ENCODE measurements around the gene GNAI3.

The GNAI3 gene

DNA sequence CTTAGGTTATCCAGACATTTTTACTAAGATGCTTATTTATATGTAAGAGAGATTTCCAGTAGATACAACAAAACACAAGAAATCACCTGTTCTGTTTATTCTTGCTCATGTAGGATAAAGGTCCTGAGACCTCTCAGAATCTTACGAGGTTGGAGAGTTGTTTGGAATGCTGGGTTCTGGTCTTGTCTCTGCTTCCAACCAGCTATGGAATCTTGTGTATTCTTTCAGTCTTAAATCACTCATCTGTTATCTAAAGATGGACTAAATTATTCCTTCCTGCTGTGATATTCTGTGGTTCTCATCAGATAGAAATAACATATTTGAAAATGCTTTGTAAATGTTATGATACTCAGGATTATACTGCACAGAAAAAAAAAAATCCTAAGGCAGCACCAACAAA lies 49.7 kb downstream of the GNAI3 start:
- Mint-ChIP-seq H3K27me3 (no peaks in the 10 kb centered on the region), H3K4me1 (peaks cover 26% of the 10 kb centered on the region), H3K27ac (peak overlapping the region; percentile 18), H3K9me3 (no peaks in the 10 kb centered on the region), H3K4me3 (no peak overlapping the region), H3K36me3 (peaks cover 4% of the 10 kb centered on the region)

DNA sequence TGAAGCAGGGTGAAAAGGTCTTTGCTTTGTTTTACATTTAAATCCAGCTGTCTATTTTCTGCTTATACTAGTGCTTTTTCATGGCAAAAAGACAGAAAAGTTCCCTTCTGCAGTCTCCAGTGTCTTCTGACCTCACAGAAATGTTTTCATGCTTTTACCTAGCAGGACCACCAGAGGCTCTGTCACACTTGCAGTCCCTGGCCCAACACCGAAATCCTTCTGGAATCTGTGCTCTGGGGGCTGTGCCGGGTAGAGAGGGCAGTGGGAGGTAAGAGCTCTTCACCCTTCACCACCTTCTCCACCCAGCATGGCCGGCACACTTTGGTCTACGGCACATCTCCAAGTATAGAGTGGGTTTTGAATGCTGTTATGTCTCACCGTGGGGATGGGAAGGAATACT lies 50.2 kb downstream of the GNAI3 start:
- Mint-ChIP-seq H3K27ac (no peak overlapping the region), H3K9me3 (no peaks in the 10 kb centered on the region), H3K27me3 (no peaks in the 10 kb centered on the region), H3K4me1 (peaks cover 31% of the 10 kb centered on the region), H3K4me3 (no peak overlapping the region), H3K36me3 (peaks cover 2% of the 10 kb centered on the region)

DNA sequence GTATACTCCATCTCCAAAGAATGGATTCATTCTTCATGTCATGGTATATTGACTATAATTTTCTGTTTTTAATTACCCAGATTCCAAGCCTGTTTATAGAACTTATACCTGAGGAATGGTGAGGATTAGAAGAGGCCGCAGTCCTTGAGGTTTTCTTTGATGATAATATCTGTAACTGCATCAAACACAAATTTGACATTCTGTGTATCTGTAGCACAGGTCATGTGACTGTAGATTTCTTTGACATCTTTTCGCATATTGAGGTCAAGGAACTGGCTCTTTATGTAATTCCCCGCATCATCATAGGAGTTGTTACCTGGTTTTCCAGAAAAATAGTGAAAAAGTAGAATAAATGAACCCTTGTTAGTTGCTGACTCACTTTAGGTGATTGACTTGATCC lies 54.8 kb downstream of the GNAI3 start:
- Mint-ChIP-seq H3K27me3 (no peaks in the 10 kb centered on the region), H3K36me3 (peaks cover 2% of the 10 kb centered on the region), H3K4me1 (peaks cover 36% of the 10 kb centered on the region), H3K9me3 (no peaks in the 10 kb centered on the region), H3K4me3 (no peak overlapping the region), H3K27ac (no peak overlapping the region)

DNA sequence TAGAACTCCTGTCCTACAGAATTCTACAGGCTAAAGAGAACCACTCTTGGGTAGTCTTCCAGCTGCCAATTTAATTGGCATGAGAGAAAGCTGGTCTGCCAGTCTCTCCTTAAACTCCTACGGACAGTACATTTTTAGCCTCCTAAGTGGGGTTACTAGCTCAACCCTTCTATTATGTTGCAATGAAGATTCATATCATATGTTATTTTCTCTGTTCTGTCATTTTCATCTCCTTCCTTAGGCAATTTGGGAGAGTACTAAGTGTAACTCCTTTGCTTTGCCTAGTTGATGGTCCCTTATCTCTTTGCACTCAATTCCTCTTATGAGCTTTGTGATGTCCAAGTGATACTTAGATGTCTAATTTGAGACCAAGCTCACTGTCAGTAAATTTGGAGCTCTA lies 57.0 kb downstream of the GNAI3 start:
- Mint-ChIP-seq H3K4me1 (peaks cover 29% of the 10 kb centered on the region), H3K4me3 (no peak overlapping the region), H3K36me3 (peaks cover 2% of the 10 kb centered on the region), H3K9me3 (no peaks in the 10 kb centered on the region), H3K27ac (no peak overlapping the region), H3K27me3 (no peaks in the 10 kb centered on the region)

DNA sequence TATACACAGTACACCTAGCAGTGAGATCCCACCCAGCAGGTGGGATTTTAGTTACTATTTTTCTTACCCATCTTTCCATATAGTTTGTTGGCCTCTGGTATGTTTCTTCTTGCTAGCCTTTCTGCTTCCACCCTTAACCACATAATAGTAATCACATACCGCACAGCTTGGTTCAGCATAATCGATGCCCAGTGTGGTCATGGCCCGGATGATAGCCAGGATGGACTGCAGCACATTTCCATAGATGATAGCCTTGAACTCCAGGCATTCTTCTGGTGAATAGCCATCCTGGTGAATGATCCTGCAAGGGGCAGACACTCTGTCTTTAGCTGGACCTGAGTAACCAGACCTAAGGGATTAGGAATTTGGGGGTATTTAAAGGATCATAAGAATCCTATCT lies 61.5 kb downstream of the GNAI3 start:
- peaks cover 2% of the 10 kb centered on the region for H3K36me3 Mint-ChIP-seq
- no peak overlapping the region for H3K27ac Mint-ChIP-seq
- no peaks in the 10 kb centered on the region for H3K9me3 Mint-ChIP-seq
- H3K4me1 Mint-ChIP-seq = no peaks in the 10 kb centered on the region
- H3K27me3 Mint-ChIP-seq = no peaks in the 10 kb centered on the region
- H3K4me3 Mint-ChIP-seq = no peak overlapping the region

DNA sequence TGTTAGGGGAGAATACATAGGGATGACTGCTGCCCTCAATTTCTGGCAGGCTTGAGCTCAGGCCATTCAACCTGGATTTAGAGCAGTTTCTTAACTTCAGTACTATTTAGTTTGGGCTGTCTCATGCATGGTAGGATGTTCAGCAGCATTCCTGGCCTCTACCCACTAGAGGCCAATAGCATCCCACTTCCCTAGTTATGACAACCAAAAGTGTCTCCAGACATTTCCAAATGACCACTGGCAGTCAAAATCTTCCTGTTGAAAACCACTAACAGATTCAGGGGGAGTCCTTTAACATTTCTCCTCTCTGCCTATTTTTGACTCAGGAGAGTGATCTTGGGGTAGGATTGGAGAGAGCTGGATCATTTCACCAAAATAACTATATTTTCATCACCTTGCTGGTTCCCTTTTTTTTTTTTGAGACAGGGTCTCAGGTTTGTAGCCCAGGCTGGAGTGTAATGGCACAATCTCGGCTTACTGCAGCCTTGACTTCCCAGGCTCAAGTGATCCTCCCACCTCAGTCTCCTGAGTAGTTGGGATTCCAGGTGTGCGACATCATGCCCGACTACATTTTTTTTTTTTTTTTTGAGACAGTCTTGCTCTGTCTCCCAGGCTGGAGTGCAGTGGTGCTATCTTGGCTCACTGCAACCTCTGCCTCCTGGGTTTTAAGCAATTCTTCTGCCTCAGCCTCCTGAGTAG lies 62.3 kb downstream of the GNAI3 start:
- Mint-ChIP-seq H3K4me3 (no peak overlapping the region), H3K36me3 (no peaks in the 10 kb centered on the region), H3K4me1 (peaks cover 1% of the 10 kb centered on the region), H3K9me3 (no peaks in the 10 kb centered on the region), H3K27me3 (no peaks in the 10 kb centered on the region), H3K27ac (peak overlapping the region; percentile 19)

DNA sequence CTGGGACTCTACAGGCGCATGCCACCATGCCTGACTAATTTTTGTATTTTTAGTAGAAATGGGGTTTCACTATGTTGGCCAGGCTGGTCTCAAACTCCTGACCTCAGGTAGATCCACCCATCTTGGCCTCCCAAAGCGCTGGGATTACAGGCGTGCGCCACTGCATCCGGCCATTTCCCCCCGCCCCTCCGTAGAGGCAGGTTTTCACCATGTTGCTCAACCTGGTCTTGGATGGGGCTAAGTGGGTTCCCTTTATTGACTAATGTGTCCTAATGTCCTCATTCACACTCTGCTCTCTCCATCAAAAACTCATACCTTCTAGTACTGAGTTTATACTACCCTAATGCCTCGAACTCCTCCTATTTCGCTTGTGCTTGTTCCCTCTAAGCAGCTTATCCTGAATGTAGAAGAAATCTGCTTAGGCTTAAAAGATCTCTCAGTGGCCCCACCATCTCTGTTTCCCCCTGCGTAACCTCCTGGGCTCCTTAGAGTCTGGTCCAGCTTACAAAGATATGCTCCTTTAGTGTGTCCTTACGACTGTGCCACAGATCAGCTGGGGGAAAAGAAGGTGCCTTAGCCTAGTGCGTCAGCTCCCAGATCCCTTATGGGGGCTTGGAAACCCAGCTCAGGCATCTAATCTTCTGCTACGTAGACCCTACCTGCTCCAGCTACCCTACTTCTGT lies 63.0 kb downstream of the GNAI3 start:
- Mint-ChIP-seq H3K4me1 (peaks cover 8% of the 10 kb centered on the region), H3K9me3 (no peaks in the 10 kb centered on the region), H3K36me3 (no peaks in the 10 kb centered on the region), H3K4me3 (no peak overlapping the region), H3K27me3 (no peaks in the 10 kb centered on the region), H3K27ac (no peak overlapping the region)

DNA sequence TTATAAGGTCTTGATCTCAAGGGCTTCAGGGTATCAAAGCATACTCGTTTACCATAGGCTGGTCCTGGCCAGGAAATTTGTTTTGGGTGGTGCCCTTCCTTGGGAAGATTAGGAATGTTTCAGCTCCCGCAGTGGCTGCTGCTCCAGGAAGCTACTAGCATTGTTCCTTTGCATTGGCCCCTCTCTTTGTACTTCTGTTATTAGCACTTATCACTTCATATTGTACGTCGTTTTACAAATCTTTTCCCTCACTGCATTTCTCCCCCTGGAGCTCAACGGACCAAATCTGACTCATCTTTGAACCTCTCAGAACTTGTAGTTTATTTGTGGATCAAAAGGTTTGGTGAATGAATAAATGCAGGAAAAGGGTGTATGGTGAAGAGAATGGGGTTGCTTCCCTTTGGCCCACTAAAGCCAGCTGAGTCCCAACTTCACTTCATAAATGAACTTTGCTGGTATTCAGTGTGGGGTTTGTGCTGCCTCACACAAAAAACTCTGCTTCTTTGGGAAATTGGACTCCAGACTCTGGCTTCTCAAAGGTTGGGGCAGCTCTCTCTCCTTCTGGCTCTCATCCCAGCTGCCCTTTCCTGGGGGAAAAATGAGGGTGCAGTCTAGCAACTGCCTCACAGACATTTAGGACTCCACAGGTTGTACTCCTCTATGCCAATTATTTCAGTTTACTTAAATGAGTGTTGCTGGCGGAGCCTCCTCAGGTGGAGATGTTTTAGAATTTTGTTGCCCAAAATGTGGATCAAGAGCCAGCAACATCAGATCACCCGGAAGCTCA lies 65.1 kb downstream of the GNAI3 start:
- H3K36me3 Mint-ChIP-seq = no peaks in the 10 kb centered on the region
- H3K4me1 Mint-ChIP-seq = peaks cover 23% of the 10 kb centered on the region
- no peak overlapping the region for H3K27ac Mint-ChIP-seq
- H3K9me3 Mint-ChIP-seq = no peaks in the 10 kb centered on the region
- no peak overlapping the region for H3K4me3 Mint-ChIP-seq
- no peaks in the 10 kb centered on the region for H3K27me3 Mint-ChIP-seq

DNA sequence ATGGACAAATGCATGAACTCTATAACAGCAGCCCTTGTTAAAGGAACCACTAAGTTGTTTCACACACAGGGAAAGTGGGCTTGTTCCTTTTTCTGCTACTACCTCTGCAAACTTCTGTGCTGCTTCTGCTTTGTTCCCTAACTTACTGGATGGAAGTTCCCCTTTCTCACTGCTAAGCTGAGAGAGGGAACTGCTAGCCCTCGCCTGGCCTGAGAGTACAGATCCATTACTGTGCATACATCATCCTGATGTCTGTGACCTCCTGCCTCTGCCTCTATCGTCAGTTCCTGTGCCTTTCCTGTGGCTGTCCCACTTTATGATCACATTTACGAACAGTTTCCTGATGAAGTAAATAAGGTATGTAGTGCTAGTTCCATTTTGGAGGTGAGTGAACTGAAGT lies 67.5 kb downstream of the GNAI3 start:
- H3K36me3 Mint-ChIP-seq = no peaks in the 10 kb centered on the region
- no peaks in the 10 kb centered on the region for H3K9me3 Mint-ChIP-seq
- no peak overlapping the region for H3K4me3 Mint-ChIP-seq
- no peak overlapping the region for H3K27ac Mint-ChIP-seq
- no peaks in the 10 kb centered on the region for H3K27me3 Mint-ChIP-seq
- H3K4me1 Mint-ChIP-seq = peaks cover 34% of the 10 kb centered on the region

DNA sequence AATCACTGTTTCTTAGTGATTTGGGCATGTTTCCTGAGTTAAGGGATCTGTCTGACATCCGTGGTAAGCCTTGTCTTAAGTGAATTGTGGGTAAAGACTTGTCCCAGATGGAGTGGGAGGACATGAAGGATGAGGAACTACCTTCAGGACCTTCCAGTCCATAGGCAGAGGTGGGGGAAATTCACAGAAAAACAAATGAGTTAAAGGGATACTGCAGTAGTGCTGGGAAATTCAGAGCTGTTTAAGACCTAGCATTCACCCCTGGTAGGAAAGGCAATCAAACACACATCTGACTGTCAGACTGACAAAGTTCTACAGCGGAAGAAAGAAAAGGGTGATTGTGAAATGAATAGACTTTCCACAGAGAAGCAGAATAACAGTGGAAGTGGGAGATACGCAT lies 68.0 kb downstream of the GNAI3 start:
- Mint-ChIP-seq H3K36me3 (no peaks in the 10 kb centered on the region), H3K4me3 (peak overlapping the region; percentile 16), H3K4me1 (peaks cover 34% of the 10 kb centered on the region), H3K27me3 (no peaks in the 10 kb centered on the region), H3K9me3 (no peaks in the 10 kb centered on the region), H3K27ac (peak overlapping the region; percentile 91)

DNA sequence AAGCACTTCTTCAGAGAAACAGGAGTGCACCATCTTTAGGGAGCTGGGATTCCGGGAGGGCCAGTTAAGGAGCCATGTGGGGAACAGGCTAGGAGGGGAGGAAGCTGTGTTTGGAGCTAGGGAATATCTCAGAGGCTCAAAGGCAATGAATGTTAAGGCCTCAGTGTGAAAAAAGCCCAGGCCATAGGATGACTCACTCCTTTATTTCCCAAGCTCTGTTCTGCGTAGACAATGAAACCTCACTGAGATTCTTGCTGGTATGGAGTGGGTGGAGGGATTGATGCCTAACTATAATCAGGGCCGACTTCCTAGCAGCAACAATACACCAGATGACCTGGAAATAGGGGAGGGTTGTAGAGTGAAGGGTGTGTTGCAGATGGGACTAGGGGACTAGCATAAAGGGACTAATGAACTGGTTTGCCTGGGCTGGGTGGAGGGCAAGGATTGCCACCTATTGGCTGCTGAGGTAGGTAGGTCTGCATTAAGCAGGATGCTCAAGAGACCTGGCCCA lies 68.9 kb downstream of the GNAI3 start:
- Mint-ChIP-seq H3K9me3 (no peaks in the 10 kb centered on the region), H3K27ac (peak overlapping the region; percentile 23), H3K4me1 (peaks cover 44% of the 10 kb centered on the region), H3K27me3 (no peaks in the 10 kb centered on the region), H3K36me3 (no peaks in the 10 kb centered on the region), H3K4me3 (peak overlapping the region; percentile 53)

DNA sequence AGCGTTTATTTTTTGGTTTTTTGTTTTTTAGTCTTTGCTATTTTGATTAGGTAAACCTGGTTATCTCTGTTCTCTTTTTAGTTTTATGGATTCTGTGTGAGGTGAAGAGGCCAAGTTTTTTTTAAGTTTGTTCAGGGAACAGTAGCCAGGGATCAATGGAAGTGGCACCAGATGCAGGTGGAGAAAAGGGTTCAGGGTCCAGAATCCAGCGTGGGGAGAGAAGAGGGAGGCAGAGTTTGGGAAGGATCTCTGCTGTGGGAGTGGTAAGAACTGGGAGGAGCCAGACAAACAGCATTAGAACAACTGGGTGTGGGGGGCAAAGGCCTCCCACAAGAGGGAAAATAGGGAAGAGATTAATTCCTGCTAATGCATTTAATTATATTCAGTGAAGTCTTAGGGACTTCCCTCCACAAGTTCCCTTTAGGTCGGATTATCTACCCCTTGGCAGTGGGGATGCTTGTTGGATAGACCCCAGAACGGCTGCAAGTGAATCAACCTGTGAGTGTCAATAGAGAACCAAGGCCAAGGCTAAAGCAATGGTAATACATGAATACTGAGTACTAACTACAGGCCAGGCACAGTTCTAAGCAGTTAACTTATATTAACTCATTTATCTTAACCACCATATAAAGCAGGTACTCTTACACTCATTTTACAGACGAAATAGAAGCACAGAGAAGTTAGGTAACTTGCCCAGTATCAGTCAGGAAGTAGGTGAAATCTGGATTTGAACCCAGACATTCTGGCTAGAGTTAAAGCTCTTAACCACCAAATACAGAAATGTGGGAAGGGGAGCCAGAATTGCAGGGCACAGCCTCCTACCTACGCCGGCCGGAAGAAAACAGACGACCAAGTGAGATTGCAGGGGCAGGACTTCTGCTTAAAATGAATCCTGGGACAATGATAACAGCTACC lies 70.5 kb downstream of the GNAI3 start:
- H3K4me1 Mint-ChIP-seq = peaks cover 60% of the 10 kb centered on the region
- H3K27me3 Mint-ChIP-seq = no peaks in the 10 kb centered on the region
- H3K4me3 Mint-ChIP-seq = peak overlapping the region; percentile 91
- no peaks in the 10 kb centered on the region for H3K36me3 Mint-ChIP-seq
- peak overlapping the region; percentile 99 for H3K27ac Mint-ChIP-seq
- no peaks in the 10 kb centered on the region for H3K9me3 Mint-ChIP-seq

DNA sequence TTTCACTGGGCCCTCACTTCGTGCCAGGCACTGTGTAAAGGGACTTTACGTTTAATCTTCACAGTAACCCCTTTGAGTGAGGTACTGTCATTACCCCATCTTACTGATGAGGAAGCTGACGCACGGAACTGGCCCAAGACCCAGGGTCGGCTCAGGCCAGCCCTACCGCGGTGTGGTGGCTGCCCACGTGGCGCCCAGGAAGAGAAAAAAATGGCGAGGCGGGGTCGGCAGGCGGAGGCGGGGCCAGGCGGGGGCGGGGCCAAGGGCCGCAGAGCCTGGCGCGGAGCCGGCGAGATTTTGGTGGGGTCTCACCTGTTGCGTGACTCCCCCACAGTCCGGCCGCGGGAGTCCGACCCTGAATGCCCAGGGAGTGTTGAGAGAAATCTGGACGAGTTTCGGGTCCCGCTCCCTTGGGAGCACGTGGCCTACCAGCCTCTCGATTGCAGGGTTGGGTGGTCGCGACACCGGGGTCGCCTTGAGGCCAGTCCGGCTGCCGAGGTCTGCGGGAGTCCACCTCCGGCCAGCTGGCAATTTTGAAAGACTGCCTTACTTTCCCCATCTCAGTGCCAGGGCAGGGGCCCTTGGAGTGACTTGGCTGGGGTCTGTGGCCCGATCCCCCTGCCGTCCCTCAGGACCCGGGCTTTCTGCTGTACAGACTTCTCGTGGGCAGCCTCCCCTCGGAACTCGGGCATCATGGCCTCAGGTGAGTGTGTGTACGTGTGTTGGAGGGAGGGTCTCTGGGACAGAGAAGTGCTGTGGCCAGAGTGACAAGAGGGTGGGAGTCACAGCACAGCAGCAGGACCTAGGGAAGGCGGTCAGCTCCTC lies 71.4 kb downstream of the GNAI3 start, which contains the start of the genes AMPD2 and GNAT2:
TSS of gene AMPD2 (plus strand) at position 262 of the 825 bp plus-strand sequence. CDS start 1,339 bp downstream, outside the sequence.
TSS of gene GNAT2 (minus strand) at position 41 of the 825 bp plus-strand sequence. CDS start 6,746 bp downstream, outside the sequence.
- Mint-ChIP-seq H3K4me1 (peaks cover 67% of the 10 kb centered on the region), H3K27me3 (no peaks in the 10 kb centered on the region), H3K9me3 (no peaks in the 10 kb centered on the region), H3K4me3 (peak within 1 kb of the TSS; percentile 91), H3K36me3 (no peaks in the 10 kb centered on the region), H3K27ac (peak within 1 kb of the TSS; percentile 99)

DNA sequence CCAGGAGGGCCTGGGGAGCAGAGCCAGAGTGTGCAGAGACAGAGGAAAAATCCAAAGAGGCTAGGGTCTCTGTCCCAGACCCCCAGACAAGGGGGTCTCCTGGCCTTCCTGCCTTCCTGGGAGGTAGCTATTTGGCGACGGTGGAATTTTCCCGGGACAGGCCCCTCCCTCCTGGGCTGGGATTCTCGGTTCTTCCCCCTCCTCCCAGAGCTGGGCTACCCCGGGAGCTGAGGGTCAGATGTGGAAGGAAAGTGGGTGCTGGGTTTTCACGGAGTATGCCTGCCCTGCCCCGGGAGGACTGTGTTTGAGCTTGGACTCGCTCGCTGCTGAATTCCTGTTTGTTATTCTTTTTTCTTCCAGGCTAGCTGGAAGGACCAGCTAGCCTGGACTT lies 72.0 kb downstream of the GNAI3 start:
- peak overlapping the region; percentile 99 for H3K27ac Mint-ChIP-seq
- no peaks in the 10 kb centered on the region for H3K27me3 Mint-ChIP-seq
- no peaks in the 10 kb centered on the region for H3K9me3 Mint-ChIP-seq
- peak overlapping the region; percentile 91 for H3K4me3 Mint-ChIP-seq
- peaks cover 69% of the 10 kb centered on the region for H3K4me1 Mint-ChIP-seq
- H3K36me3 Mint-ChIP-seq = no peaks in the 10 kb centered on the region

Measured in activated naive CD4-positive, alpha-beta T cell treated with anti-CD3 and anti-CD28 coated beads, Interleukin-2, amount 50 U/mL, for 24 hours (primary cell).